Stimulated activated CD8-positive, alpha-beta memory T cell treated with anti-CD3 and anti-CD28 coated beads, Interleukin-15, amount 100 ng/mL, for 1 hour (primary cell): ENCODE data around the gene HS1BP3.

Experiments
- DNase-seq: peaks from one replicate; pipeline ENCODE4 v3.0.0-alpha.2; 2020; ENCODE audit warnings: low read depth

Gene HS1BP3

GRCh38 chr2:20584399-20585358, 66.2 kb downstream of the HS1BP3 start:
- no peak for DNase-seq

- DNase-seq: no peak
Measured at GRCh38 chr2:20584045-20584398, 66.9 kb downstream of the HS1BP3 start.

GRCh38 chr2:20583425-20583881, 67.4 kb downstream of the HS1BP3 start:
- no peak for DNase-seq

GRCh38 chr2:20582600-20583221, 68.2 kb downstream of the HS1BP3 start:
- no peak for DNase-seq

GRCh38 chr2:20580690-20581437, 70.0 kb downstream of the HS1BP3 start:
- no peak for DNase-seq

- DNase-seq: no peak
Measured at GRCh38 chr2:20579866-20580265, 71.0 kb downstream of the HS1BP3 start.

GRCh38 chr2:20578895-20579825, 71.7 kb downstream of the HS1BP3 start:
- no peak for DNase-seq

GRCh38 chr2:20578266-20578894, 72.5 kb downstream of the HS1BP3 start:
- no peak for DNase-seq

GRCh38 chr2:20577495-20578235, 73.2 kb downstream of the HS1BP3 start:
- no peak for DNase-seq

GRCh38 chr2:20576598-20577115, 74.2 kb downstream of the HS1BP3 start:
- no peak for DNase-seq

GRCh38 chr2:20575935-20576597, 74.8 kb downstream of the HS1BP3 start:
- no peak for DNase-seq

- DNase-seq: no peak
Measured at GRCh38 chr2:20575414-20575813, 75.5 kb downstream of the HS1BP3 start.

- no peak for DNase-seq
Measured at GRCh38 chr2:20574930-20575329, 76.0 kb downstream of the HS1BP3 start.

- no peak for DNase-seq
Measured at GRCh38 chr2:20574423-20574911, 76.4 kb downstream of the HS1BP3 start.

GRCh38 chr2:20573620-20574422, 77.1 kb downstream of the HS1BP3 start:
- no peak for DNase-seq

GRCh38 chr2:20572221-20572620, 78.7 kb downstream of the HS1BP3 start:
- no peak for DNase-seq

- DNase-seq: no peak
Measured at GRCh38 chr2:20571644-20572215, 79.2 kb downstream of the HS1BP3 start.

- DNase-seq: no peak
Measured at GRCh38 chr2:20571231-20571630, 79.7 kb downstream of the HS1BP3 start.
